Measurements from ENCODE around the gene BHLHA15. TPM values are rescaled to one million over a fixed set of nuclear protein-coding genes. Genes with fewer than 3 reads are reported as not detected.

BHLHA15 gene
- total and polyA plus RNA-seq, 2 of the 8 experiments (the other 6 are each of a cell fraction or from before 2014, with no cell fraction given): 1.1 to 2.7 TPM

DNA sequence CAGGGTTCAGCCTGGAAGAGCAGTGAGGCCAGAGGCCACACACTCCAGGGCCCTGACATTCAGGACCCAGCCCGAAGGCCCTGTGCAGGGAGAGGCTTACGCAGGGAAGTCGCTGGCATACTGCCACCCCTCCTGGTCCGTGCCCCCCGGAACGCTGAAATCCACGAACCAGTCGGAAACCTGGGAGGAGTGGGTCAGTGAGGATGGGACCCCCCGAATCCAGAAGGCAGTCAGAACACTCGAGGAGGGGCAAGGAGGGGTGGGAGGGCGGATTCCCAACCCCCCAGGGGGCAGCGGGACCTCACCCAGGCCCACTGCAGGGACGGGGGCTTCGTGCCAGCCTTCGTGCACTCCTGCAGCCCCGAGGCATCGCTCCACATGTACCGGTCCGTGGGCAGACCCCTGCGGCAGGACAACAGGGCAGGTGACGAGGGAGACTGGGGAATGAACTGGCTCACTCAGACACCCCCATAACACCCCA is 13.5 kb downstream of the BHLHA15 start:
- Histone ChIP-seq H3K4me1 (replicated peaks in 1 of 4; ENCODE audit: control insufficient read depth in 3 of 4, insufficient read depth in 4 of 4, low read length in 3 of 4) (no peaks in the 10 kb centered on the region; a peak in 1 of 7 replicates), H2BK15ac (ENCODE audit: low read length) (no peak overlapping the region), H3K18ac (ENCODE audit: extremely low read depth, low read length) (no peak overlapping the region), H3K4me2 (ENCODE audit: insufficient read depth in 1 of 2, low read depth in 2 of 2, low read length in 2 of 2) (no peak overlapping the region), H2BK120ac (replicated peaks; ENCODE audit: low read depth, low read length) (no peak overlapping the region), H3K27me3 (replicated peaks in 1 of 4; ENCODE audit: control insufficient read depth in 3 of 4, extremely low read depth in 1 of 4, insufficient read depth in 3 of 4, low read length in 3 of 4) (no peaks in the 10 kb centered on the region), H3K79me2 (ENCODE audit: control insufficient read depth in 1 of 2, insufficient read depth in 2 of 2, low read length in 2 of 2) (no peaks in the 10 kb centered on the region), H3K9ac (replicated peaks in 1 of 4; ENCODE audit: extremely low read depth in 1 of 4, low read depth in 3 of 4, low read length in 3 of 4) (no peak overlapping the region), H3K36me3 (ENCODE audit: control insufficient read depth in 2 of 4, insufficient read depth in 4 of 4, low read length in 3 of 4) (no peaks in the 10 kb centered on the region), H3K56ac (replicated peaks; ENCODE audit: insufficient read length, low read depth, low read length) (no peak overlapping the region), H3K27ac (ENCODE audit: low read depth, low read length) (no peak overlapping the region), H3K23ac (ENCODE audit: insufficient read length) (no peak overlapping the region), H4K20me1 (replicated peaks in 1 of 2; ENCODE audit: control insufficient read depth in 1 of 2, insufficient read depth in 2 of 2, low read length in 2 of 2) (peaks cover 0 to 2% of the 10 kb centered on the region in 2 experiments), H2BK12ac (ENCODE audit: low read depth, low read length) (no peak overlapping the region), H4K91ac (replicated peaks; ENCODE audit: insufficient read length, low read length) (no peak overlapping the region), H3K23me2 (ENCODE audit: low read depth, low read length) (no peaks in the 10 kb centered on the region), H3K4ac (replicated peaks; ENCODE audit: insufficient read length, low read depth, low read length) (no peak overlapping the region), H4K5ac (ENCODE audit: insufficient read length, low read depth, low read length) (no peak overlapping the region), H2BK20ac (ENCODE audit: low read length) (no peak overlapping the region), H2BK5ac (ENCODE audit: low read depth, low read length) (no peak overlapping the region), H4K8ac (ENCODE audit: extremely low read depth, insufficient read depth, low read length) (no peak overlapping the region), H2AFZ (ENCODE audit: low read length) (no peak overlapping the region), H3K4me3 (ENCODE audit: extremely low read depth in 1 of 4, insufficient read depth in 2 of 4, low read depth in 3 of 4, low read length in 4 of 4) (no peak overlapping the region), H3K79me1 (ENCODE audit: low read depth, low read length) (no peaks in the 10 kb centered on the region), H3K9me3 (ENCODE audit: insufficient read depth in 2 of 2, low read depth in 1 of 2, low read length in 1 of 2) (no peaks in the 10 kb centered on the region), H2AK5ac (ENCODE audit: low read depth, low read length) (no peak overlapping the region), H3K14ac (ENCODE audit: insufficient read length) (no peak overlapping the region)
- no peak for FAIRE-seq
- WGBS, 2 experiments (ENCODE audit: extremely low coverage in 1 of 2, insufficient coverage in 1 of 2, insufficient read length in 1 of 2, insufficient replicate concordance in 2 of 2, low coverage in 1 of 2, low lambda C conversion rate in 2 of 2, missing lambda C conversion rate in 1 of 2): 89% methylated on average over 17 of the region's 21 CpGs; no CpG with 5 or more reads in 1 of the 2 experiments
- CTCF ChIA-PET (ENCODE audit: partially characterized antibody): interaction anchor here (1.0 to 1.7 kb wide), 2 partner anchors 21 to 23 kb away, joined by 3 read pairs; no protein-coding TSS in a partner anchor
- DNase-seq (ENCODE audit: low read depth in 1 of 2, low spot score in 2 of 2): no peak
- POLR2A ChIA-PET (ENCODE audit: partially characterized antibody): no interaction called here
- no peak for TF ChIP-seq SRF (IDR thresholded peaks at IDR 0.05; ENCODE audit: low read depth, low read length)
- TF ChIP-seq PHF8 (conservative IDR thresholded peaks at IDR 0.05; ENCODE audit: low read depth, low read length): no peak
- TF ChIP-seq, protein P1, sequence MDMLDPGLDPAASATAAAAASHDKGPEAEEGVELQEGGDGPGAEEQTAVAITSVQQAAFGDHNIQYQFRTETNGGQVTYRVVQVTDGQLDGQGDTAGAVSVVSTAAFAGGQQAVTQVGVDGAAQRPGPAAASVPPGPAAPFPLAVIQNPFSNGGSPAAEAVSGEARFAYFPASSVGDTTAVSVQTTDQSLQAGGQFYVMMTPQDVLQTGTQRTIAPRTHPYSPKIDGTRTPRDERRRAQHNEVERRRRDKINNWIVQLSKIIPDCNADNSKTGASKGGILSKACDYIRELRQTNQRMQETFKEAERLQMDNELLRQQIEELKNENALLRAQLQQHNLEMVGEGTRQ (IDR thresholded peaks at IDR 0.05; ENCODE audit: low read length): no peak
- TF ChIP-seq, protein P2, sequence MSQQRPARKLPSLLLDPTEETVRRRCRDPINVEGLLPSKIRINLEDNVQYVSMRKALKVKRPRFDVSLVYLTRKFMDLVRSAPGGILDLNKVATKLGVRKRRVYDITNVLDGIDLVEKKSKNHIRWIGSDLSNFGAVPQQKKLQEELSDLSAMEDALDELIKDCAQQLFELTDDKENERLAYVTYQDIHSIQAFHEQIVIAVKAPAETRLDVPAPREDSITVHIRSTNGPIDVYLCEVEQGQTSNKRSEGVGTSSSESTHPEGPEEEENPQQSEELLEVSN (IDR thresholded peaks at IDR 0.05): no peak
- TF ChIP-seq TCF12 (IDR thresholded peaks at IDR 0.05; ENCODE audit: low read depth, low read length): no peak
- no peak for TF ChIP-seq POLR2AphosphoS5 (IDR thresholded peaks at IDR 0.05; ENCODE audit: low read depth, low read length)
- no peak for TF ChIP-seq RXRA (IDR thresholded peaks at IDR 0.05; ENCODE audit: insufficient read depth, low read depth, low read length)
- no peak for TF ChIP-seq ZNF274 (IDR thresholded peaks at IDR 0.05; ENCODE audit: borderline replicate concordance, extremely low read depth, low read length)
- no peak for TF ChIP-seq FOSL1 (IDR thresholded peaks at IDR 0.05; ENCODE audit: insufficient read depth, low read depth, low read length)
- no peak for TF ChIP-seq TEAD4 (IDR thresholded peaks at IDR 0.05; ENCODE audit: low read depth, low read length)
- TF ChIP-seq YY1 (IDR thresholded peaks at IDR 0.05; ENCODE audit: low read depth, low read length): no peak
- no peak for TF ChIP-seq JUND (IDR thresholded peaks at IDR 0.05; ENCODE audit: low read length)
- no peak for TF ChIP-seq SAP30 (IDR thresholded peaks at IDR 0.05; ENCODE audit: insufficient read depth, insufficient replicate concordance, low read length)

Data from H1 (cell line).